Right ventricle myocardium superior (tissue), 1 donor: ENCODE measurements around the gene JARID2. TPM values are rescaled to one million over a fixed set of nuclear protein-coding genes. Genes with fewer than 3 reads are reported as not detected.
"Not testable (repeated sequence)": the region's sequence is repeated elsewhere in the genome, so short reads cannot be mapped to it uniquely, and the experiment has no call there.

Source experiments
- ATAC-seq: fragments of 200-7000 bp; cut with Tn5 transposase; one replicate; pipeline ENCODE4 v1.9.1; 2020; ENCODE audit warnings: mild to moderate bottlenecking; ENCODE audit not compliant: poor library complexity
- DNase-seq: peaks from one replicate; pipeline ENCODE4 v3.0.0-alpha.2; 2020
- intact Hi-C: fragments of 100-400 bp; cut with DNase I; formaldehyde crosslinking; loops from one replicate; pipeline ENCODE4 v1.11.2; 2022
- total RNA-seq: library from RNA; stranded (reverse); fragmentation: NEBNext Ultra II Directional; extraction: Animal tissue kit (Norgen Biotek cat#: 25700); gene quantifications from one replicate; pipeline ENCODE4 v1.2.1, GENCODE V29; 2021
- donor health status: DM: no; HTN: yes; CAD: no; lungs with severe emphysema.

JARID2 gene
- total RNA-seq, 1 donor from 2014 or later = 8.1 TPM

DNA sequence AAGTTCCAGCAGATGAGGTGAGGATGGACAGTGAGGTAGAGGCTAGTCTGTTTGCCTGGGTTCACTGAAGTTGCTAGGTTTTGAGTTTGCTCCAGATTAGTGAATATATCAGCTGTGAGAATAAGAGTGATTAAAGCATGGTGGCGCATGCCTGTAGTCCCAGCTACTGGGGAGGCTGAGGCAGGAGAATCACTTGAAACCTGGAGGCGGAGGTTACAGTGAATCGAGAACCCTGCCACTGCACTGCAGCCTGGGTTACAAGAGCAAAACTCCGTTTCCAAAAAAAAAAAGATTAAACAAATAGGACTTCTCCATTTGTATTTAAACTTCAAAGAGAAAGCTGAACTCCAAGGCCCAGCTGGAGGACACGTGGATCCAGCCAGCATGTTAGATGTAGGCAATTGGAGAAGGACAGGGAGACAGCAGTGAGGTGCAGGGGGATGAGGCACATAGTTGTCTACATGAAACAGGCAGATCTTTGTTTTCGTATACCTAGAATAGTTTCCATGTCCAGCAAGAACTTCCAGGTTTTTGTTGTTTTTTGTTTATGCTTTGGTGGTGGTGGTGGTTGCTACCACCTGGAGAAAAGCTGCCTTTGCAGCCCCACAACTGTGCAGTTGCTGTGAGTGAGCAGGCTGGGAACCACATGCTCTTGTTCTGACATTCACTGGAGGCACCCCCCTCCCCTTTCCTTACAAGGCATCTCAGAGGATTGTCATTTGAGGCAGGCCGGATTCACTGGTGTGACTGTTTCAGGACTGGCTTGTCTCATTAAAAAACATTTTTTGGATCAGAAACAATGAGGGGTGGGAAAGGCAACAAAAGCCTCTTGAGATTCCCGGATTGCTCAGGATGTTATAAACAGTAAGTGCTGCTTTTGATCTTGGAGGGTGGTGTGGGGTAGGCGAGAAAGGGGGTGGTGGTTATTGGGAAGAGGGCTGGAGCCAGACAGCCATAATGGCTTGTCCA is 72.3 kb downstream of the JARID2 start:
- DNase-seq (no peak), ATAC-seq (no peak)
- intact Hi-C loops = no loop called here

DNA sequence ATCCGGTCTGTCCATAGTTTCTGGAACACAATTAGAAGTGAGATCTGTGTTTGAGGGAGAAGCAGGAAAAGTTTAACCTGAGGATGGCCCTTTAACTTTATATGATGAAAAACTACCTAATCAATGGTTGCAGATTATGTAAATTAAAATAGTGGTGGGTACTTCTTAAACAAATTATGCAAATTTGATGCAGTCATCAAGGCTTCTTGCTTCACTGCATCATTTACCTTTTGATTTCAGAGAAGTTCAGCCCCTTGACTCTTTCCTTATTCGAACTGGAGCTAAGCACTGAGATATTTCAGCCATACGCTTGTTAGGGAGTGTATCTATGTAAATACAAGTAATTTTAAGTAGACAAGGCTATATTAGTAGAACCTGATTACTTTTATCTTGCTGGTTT is 73.8 kb downstream of the JARID2 start:
- ATAC-seq (no peak), DNase-seq (no peak)
- intact Hi-C loops = no loop called here

DNA sequence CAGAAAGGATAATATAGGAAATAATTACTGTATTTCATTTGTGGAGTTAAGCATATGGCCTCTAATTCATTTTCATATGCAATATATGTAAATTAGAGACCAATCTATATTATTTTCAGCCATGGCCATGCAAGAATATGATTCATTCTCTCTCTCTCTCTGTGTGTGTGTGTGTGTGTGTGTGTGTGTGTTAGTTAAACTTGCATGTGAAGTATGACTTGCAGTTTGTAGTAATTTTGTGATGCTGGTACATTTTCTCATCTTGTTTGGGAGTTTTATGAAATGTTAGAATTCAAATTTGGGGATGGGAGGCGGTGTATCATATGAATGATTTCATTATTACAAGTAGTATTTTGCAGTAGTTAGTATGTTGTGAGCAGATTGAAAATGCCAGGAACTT is 74.8 kb downstream of the JARID2 start:
- no peak for ATAC-seq
- no peak for DNase-seq
- intact Hi-C loops = no loop called here

DNA sequence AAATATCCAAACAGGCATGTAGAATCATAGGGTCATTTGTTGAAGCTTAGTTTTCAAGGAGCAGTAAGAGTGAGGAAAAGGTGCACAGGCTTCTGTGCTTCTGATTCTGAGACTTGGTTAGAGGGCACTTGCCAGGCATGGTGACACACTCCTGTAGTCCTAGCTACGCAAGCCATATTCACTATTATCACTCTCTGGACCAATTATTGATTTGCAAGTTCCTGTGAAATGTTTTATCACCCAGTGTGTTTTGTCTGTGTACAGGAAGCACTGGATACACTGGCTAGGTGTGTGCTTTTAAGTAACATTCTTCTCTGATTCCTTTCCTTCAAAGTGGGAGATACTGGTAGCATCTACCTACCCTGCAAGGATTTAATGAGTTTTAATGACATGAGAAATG is 76.3 kb downstream of the JARID2 start:
- ATAC-seq (no peak), DNase-seq (no peak)
- intact Hi-C loops = no loop called here

DNA sequence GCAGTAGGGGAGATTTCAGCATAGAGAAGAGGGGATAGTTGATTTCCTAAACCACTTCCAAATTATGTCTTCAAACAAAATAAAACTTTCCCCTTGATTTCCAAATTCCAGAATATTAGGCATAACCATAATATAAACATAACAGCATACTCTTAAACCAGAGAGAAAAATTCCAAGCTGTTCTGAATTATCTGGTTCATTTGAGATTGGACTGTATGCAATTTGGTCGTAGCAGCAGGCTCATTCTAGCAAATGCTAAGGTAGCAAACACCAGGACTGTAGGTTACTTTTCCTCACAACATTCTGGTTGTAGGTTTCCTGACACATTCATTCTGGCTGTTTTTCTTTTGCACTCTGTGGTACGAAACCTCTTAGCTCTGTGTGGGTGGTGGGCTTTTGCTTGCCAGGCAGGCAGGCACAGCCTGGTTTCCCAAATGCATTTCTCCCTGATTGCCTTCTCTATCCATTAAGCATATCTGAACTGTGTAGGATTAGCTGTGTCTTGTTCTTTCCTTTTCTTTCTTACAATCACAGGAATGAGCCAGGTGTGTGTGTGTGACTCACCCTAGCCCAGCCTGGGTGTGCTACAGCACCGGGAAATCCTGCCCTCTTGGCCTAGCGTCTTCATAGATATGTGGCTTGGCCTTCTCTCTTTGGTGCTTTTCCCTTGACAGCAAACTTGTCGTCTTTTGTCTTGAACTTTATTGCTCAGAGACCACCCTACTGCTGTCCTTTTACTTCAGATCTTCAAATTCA is 77.1 kb downstream of the JARID2 start:
- no peak for ATAC-seq
- intact Hi-C loops = no loop called here

DNA sequence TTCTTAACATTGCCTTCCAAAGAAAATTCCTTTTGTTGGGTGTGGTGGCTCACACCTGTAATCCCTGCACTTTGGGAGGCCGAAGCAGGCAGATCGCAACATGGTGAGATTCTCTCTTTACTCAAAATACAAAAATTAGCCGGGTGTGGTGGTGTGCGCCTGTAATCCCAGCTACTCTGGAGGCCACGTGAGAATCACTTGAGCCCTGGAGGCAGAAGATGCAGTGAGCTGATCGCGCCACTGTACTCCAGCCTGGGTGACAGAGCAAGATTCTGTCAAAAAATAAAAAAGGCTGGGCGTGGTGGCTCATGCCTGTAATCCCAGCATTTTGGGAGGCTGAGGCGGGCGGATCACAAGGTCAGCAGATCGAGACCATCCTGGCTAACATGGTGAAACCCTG is 77.7 kb downstream of the JARID2 start:
- intact Hi-C loops, DNase-seq, ATAC-seq: not testable (repeated sequence)

More for the DNA sequence above, 77.1 kb downstream of the JARID2 start:
- no peak for DNase-seq

DNA sequence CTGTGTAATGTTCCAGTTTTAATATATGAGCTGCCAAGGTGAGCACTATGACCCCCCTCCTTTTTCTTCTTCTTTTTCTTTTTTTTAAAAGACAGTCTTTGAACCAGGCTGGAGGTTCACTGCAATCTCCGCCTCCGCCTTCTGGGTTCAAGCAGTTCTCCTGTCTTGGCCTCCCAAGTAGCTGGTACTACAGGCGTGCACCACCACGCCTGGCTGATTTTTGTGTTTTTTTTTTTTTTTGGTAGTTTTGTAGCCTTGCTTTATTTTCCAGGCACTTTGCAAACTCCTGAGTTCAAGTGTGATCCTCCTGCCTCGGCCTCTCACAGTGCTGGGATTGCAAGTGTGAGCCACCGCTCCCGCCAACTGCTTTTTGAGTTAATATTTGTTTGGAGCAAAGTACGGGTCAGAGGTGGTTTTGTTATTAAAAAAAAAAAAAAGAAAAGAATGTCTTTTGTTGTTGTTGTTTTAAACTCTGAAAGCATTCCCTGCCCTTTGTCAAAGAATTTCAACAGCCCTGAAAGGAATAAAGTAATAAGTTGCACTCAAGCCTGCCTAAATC is 78.6 kb downstream of the JARID2 start:
- ATAC-seq = no peak
- no peak for DNase-seq
- intact Hi-C loops = no loop called here

DNA sequence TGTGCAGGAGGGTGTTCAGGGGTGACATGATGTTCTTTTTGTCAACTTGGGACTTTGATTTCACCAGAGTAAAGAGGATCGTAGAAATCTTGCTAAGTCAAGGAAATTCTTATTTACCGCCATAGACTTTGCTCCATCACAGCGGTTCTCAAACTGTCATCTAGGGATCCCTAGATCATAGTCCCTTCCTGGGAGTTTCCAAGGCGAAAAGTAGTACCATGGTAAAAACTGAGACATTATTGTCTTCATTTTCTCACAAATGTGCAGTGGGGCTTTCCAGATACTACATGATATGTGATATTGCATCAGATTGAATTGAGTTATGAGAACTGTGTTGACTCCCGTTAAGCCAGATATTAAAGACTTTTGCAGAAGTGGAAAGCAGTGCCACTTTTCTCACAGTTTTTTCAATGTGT is 79.7 kb downstream of the JARID2 start:
- ATAC-seq (no peak), DNase-seq (no peak)
- intact Hi-C loops = no loop called here

DNA sequence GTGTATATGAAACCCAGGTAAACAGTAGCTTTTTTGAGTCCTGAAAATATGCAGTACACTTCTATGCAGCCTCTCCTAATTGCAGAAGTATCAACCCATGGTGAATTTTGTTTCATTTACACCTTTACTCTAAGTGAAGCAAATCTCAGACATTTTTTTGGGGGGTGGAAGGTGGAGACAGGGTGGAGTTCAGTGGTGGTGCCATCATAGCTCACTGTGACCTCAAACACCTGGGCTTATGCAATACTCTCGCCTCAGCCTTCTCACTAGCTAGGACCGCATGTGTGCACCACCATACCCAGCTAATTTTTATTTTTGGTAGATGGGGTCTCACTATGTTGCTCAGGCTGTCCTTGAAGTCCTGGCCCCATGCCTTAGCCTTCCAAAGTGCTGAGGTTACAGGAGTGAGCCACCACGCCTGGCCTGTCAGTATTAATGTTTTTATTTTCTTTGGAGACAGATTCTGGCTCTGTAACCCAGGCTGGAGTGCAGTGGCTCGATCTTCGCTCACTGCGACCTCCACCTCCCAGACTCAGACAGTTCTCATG is 80.3 kb downstream of the JARID2 start:
- ATAC-seq = no peak
- intact Hi-C loops = no loop called here
- DNase-seq = no peak

DNA sequence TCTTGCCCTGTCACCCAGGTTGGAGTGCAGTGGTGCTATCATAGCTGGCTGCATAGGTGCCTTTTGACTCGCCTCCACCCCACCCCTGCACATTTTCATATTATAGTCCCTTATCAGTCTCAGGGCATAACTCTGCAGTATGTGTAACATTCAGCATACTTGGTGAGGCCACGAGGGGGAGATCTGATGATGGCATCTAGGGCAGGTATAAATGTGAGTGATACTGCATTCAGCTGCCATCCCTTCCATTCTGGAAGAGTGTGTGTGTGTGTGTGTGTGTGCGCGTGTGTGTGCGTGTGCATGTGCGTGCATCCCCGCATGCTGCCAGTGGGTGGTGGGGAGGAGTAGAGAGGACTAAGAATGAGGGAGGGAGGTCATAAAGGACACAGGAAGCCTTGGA is 81.4 kb downstream of the JARID2 start:
- peak; percentile 30 for ATAC-seq
- intact Hi-C loops = no loop called here
- DNase-seq = no peak

DNA sequence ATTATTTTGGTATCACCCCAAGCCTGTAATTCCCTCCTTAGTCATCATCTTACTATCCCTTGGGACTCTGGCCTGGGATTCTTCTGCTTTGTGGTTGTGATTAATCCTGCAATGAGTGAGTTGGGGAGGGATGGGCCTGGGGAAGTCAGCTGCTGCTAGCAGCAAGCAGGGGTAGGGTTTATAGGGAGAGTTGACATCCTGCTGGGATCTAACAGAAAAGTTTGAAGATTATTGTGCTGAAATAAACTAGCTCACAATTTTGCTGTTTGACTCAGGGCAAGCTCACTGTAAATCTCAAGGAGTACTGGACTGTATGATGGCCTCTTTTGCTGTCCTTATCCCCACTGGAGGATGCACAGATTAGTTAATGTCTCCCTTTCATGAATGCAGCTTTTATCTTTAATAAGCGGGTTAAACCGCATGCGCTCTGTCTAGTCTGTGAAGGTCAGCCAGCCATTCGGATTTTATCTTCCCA is 83.4 kb downstream of the JARID2 start:
- peak; percentile 41 for ATAC-seq
- DNase-seq = no peak
- intact Hi-C loops = no loop called here

DNA sequence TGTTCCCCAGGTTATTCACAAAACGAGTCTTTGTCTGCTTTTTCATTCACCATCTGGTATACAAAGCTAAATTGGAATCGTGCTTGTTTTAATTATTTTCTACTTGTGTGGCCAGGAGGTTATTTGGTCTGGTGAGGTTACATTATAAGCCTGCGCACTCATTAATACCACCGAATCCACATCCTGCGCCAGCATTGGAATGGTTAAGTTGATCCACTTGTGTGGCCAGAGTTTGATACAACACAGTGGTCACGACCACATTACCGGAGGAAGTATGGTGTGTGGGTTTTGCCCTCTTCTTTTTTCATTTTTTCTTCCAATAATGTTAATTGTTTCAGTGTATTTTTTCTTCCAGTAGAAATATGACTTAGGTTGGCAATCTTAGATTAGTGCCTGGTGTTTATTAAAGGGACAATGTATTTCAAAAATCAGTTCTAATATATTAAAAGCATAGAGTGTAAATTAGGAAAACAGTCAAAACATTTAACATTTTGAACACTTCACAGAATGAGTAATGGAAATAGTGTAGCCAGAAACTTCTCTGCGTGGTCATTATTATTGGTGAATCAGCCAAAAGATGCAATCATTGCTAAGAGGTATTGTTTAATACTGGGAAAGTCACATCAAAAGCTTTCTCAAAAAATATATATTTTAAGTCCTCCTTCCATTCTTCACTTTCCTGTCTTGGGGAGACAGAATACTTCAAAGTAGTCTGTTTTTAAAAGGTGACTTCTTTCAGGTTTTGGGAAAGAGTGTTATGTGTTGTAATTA is 84.5 kb downstream of the JARID2 start:
- intact Hi-C loops = no loop called here
- ATAC-seq = no peak
- no peak for DNase-seq

DNA sequence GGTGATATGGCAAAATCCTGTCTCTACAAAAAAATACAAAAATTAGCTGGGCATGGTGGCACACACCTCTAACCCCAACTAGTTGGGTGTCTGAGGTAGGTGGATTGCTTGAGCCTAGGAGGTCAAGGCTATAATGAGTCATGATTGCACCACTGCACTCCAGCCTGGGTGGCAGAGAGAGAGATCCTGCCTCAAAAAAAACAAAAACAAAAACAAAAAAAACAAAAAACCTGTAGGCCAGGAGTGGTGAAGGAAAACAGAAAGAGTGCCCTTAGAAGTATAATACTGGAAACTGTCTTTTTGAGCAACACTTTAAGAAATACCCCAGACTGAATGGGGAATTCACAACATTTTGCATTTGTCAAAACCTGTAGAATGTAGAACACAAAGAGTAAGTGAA is 85.3 kb downstream of the JARID2 start:
- DNase-seq = no peak
- no peak for ATAC-seq
- intact Hi-C loops = no loop called here

DNA sequence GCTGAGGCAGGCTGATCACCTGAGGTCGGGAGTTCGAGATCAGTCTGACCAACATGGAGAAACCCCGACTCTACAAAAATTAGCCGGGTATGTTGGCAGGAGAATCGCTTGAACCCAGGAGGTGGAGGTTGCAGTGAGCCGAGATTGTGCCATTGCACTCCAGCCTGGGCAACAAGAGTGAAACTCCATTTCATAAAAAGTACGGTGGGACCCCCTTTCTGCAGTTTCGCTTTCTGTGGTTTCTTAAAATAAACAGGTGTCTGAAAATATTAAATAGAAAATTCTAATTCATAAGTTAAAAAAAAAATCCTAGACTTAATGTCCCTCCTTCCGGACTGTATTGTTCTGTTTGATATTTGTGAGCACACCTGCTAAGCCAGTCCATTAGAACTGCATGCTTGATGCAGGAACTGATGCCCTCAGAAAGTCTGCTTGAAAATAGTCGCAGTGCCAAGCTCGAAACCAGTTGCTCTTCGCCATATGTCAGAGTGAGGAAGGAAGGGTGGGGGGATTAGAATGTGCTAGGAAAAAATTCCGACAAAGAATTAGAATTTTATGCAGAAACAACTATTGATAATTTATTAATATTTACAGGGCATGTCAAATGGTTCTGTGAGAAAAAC is 85.9 kb downstream of the JARID2 start:
- no peak for ATAC-seq
- intact Hi-C loops = no loop called here
- no peak for DNase-seq

DNA sequence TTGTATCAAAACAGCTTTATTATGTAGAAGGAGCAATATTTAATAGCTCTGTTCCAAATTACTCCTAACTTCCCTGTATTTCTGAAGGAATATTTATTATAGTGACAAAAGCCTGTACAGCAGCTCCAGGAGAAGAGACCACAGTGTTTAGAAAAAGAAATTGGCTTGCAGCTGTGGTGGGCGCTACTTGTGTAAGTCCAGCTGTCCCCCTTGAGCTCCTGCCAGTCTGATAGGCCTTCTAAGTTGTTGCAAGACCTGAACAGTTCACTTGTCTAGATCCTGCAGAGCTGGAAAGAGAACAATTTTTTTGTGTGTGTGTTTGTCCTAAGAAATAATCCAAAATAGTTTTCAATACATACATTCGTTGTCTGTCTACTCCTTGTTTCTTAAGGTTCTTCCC is 86.6 kb downstream of the JARID2 start:
- no peak for DNase-seq
- ATAC-seq = no peak
- intact Hi-C loops = no loop called here

DNA sequence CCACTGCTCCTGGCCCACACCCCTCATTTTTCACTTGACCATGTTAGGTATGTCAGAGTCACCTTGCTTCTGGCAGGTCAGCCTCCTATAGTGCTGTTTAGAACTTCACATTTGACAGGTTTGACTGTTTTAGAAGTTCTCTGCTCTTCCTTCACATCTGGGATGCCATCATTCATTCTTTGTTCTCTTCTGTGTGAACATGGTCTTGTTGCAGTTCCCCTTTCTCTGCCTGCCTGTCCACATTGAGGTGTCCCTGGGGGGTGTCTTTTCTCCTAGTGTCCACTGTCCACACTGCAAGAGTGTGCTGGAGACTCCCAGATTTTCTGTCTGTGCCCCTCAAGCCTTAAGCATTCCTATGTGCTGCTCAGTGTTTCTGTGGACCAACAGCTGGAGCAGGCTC is 89.5 kb downstream of the JARID2 start:
- ATAC-seq (no peak), DNase-seq (no peak)
- intact Hi-C loops = no loop called here

DNA sequence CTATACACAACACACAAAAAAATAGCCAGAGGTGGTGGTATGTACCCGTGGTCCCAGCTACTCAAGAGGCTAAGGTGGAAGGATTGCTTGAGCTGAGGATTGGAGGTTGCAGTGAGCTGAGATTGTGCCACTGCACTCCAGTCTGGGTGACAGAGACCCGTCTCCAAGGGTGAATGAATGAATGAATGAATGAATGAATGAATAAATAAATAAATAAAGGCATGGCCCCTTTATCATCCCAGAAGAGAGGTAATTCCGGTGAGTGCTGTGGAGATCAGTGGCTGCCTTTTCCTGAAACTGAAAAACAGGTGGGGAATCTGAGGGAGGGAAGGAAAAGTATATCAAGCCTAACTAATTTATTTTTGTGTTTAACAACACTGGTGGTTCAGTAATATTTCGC is 90.0 kb downstream of the JARID2 start:
- no peak for ATAC-seq
- no peak for DNase-seq
- intact Hi-C loops = no loop called here

DNA sequence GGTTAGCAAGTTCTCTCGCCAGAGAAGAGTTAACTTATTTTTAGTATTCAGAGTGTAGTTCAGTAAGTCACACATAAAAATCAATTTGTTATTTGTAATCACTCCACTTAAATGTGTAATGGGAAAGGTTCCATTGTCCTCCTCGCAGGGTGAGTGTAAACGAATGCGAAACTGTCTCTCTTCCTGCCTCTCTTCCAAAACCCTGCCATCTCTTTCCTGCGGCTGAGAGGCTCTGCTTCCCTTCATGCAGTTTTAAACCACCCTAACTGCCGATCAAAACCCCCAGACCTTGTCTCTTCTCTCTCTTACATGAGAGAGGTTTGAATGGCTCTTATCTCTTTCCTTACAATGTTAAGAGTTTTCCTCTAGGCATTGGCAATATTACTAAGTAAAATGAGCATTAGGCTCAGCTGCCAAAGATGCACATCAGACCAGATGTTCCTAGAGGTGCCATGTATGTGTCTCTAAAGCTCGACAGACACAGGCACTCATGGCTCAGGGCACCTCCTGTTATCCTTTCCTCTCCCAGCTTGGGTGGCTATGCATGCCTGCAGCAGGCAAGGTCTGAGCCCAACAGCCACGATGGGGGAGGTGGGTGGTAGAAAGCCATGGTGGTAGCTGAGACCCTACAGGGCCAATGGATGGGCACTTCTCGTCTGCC is 91.2 kb downstream of the JARID2 start:
- DNase-seq (no peak), ATAC-seq (no peak)
- intact Hi-C loops = no loop called here
